Stimulated activated CD4-positive, alpha-beta T cell treated with anti-CD3 and anti-CD28 coated beads, TNF-alpha, amount 100 ng/mL, for 4 hours (primary cell): Measurements from ENCODE around the gene TROAP.
A peak's percentile ranks its signal among the peaks of the same experiment; 100 is the strongest.
"Not testable (repeated sequence)": the region's sequence is repeated elsewhere in the genome, so short reads cannot be mapped to it uniquely, and the experiment has no call there.

Experiments used
- DNase-seq, 3 experiments: peaks; one replicate each; pipeline ENCODE4 v3.0.0-alpha.2; 2020; ENCODE audit warnings: low read depth in 3 of 3

Gene TROAP

GRCh38 chr12:49328816-49329215 lies 5.8 kb downstream of the TROAP start:
- DNase-seq: no peak

- no peak for DNase-seq
These were observed 7.1 kb downstream of the TROAP start for GRCh38 chr12:49330032-49330619.

- no peak for DNase-seq
These were observed 7.8 kb downstream of the TROAP start for GRCh38 chr12:49330631-49331379.

- DNase-seq: no peak
These were observed 8.5 kb downstream of the TROAP start for GRCh38 chr12:49331380-49332222.

- DNase-seq: no peak
These were observed 9.4 kb downstream of the TROAP start for GRCh38 chr12:49332441-49332861.

- no peak for DNase-seq
These were observed 9.9 kb downstream of the TROAP start for GRCh38 chr12:49332891-49333371.

GRCh38 chr12:49333778-49334177 lies 10.7 kb downstream of the TROAP start:
- DNase-seq: not testable (repeated sequence)

- no peak for DNase-seq
These were observed 11.2 kb downstream of the TROAP start for GRCh38 chr12:49334226-49334625.

- DNase-seq: no peak
These were observed 11.6 kb downstream of the TROAP start for GRCh38 chr12:49334681-49335080.

GRCh38 chr12:49335118-49335954 lies 12.3 kb downstream of the TROAP start:
- no peak for DNase-seq

- no peak for DNase-seq
These were observed 13.0 kb downstream of the TROAP start for GRCh38 chr12:49335955-49336644.

- peak; percentile 79 to 81 (median 81) for DNase-seq
These were observed 13.9 kb downstream of the TROAP start, which contains the start of gene C1QL4 for GRCh38 chr12:49336645-49337584. C1QL4 (minus strand) TSS chr12:49337188; CDS start chr12:49336477, 711 bp downstream.

- DNase-seq: no peak
These were observed 15.9 kb downstream of the TROAP start for GRCh38 chr12:49338830-49339463.

GRCh38 chr12:49339464-49339861 lies 16.4 kb downstream of the TROAP start:
- no peak for DNase-seq

GRCh38 chr12:49340095-49340870 lies 17.2 kb downstream of the TROAP start:
- DNase-seq: no peak

GRCh38 chr12:49340971-49341776 lies 18.1 kb downstream of the TROAP start:
- DNase-seq: no peak

- no peak for DNase-seq
These were observed 18.7 kb downstream of the TROAP start for GRCh38 chr12:49341777-49342065.
